ENCODE data around the gene CCDC167.

Gene CCDC167

GRCh38 chr6:37528541-37528940 lies 28.8 kb upstream of the CCDC167 start:
- DNase-seq, result no peak

GRCh38 chr6:37525460-37526357 lies 26.0 kb upstream of the CCDC167 start:
- peak; percentile 72 for DNase-seq

GRCh38 chr6:37524970-37525318 lies 25.3 kb upstream of the CCDC167 start:
- no peak for DNase-seq

GRCh38 chr6:37524025-37524969 lies 24.6 kb upstream of the CCDC167 start:
- DNase-seq, result no peak

- DNase-seq, result no peak
Observed at GRCh38 chr6:37523412-37523811, 23.7 kb upstream of the CCDC167 start.

- DNase-seq, result no peak
Observed at GRCh38 chr6:37522836-37523235, 23.1 kb upstream of the CCDC167 start.

- DNase-seq, result no peak
Observed at GRCh38 chr6:37521674-37522073, 22.0 kb upstream of the CCDC167 start.

- DNase-seq, result no peak
Observed at GRCh38 chr6:37520926-37521325, 21.2 kb upstream of the CCDC167 start.

- DNase-seq, result no peak
Observed at GRCh38 chr6:37519461-37519860, 19.8 kb upstream of the CCDC167 start.

- DNase-seq, result peak; percentile 43
Observed at GRCh38 chr6:37518116-37518515, 18.4 kb upstream of the CCDC167 start.

GRCh38 chr6:37517411-37517812 lies 17.7 kb upstream of the CCDC167 start:
- peak; percentile 36 for DNase-seq

GRCh38 chr6:37516920-37517405 lies 17.3 kb upstream of the CCDC167 start:
- DNase-seq, result peak; percentile 37

- peak; percentile 57 for DNase-seq
Observed at GRCh38 chr6:37516076-37516919, 16.6 kb upstream of the CCDC167 start.

- DNase-seq, result no peak
Observed at GRCh38 chr6:37515712-37516075, 16.0 kb upstream of the CCDC167 start.

- peak; percentile 70 for DNase-seq
Observed at GRCh38 chr6:37514837-37515236, 15.1 kb upstream of the CCDC167 start.

- no peak for DNase-seq
Observed at GRCh38 chr6:37514321-37514771, 14.7 kb upstream of the CCDC167 start.

- DNase-seq, result no peak
Observed at GRCh38 chr6:37513576-37513975, 13.9 kb upstream of the CCDC167 start.

- DNase-seq, result no peak
Observed at GRCh38 chr6:37513155-37513554, 13.5 kb upstream of the CCDC167 start.

- peak; percentile 85 for DNase-seq
Observed at GRCh38 chr6:37512400-37513011, 12.8 kb upstream of the CCDC167 start.

- no peak for DNase-seq
Observed at GRCh38 chr6:37511910-37512399, 12.3 kb upstream of the CCDC167 start.

GRCh38 chr6:37511201-37511600 lies 11.5 kb upstream of the CCDC167 start:
- DNase-seq, result no peak
